Omental fat pad (tissue), 4 donors: ENCODE results near the gene NDUFS7. TPM values are rescaled to one million over a fixed set of nuclear protein-coding genes. Genes with fewer than 3 reads are reported as not detected.
A peak's percentile ranks its signal among the peaks of the same experiment; 100 is the strongest.

Experiments used
- ATAC-seq: fragments of 150-250 bp; one replicate; pipeline ENCODE4 v1.9.1; 2016; ENCODE audit warnings: mild to moderate bottlenecking, moderate library complexity; ENCODE audit not compliant: low FRiP score
- DNase-seq: peaks from one replicate; pipeline ENCODE4 v3.0.0-alpha.2; 2019; ENCODE audit warnings: low spot score
- total RNA-seq, 4 donors: library from RNA; depleted of rRNA; stranded (reverse); fragments of >200 nt; gene quantifications; one replicate each; pipeline ENCODE4 v1.1.0, GENCODE V29; 2016
- TF ChIP-seq, protein P1 (sequence below), 3 donors: fragments of 450-650 bp; IDR thresholded peaks; one replicate each; pipeline ENCODE4 v1.5.1; 2016 to 2017; ENCODE audit warnings: antibody characterized with exemption in 3 of 3, mild to moderate bottlenecking in 3 of 3, moderate library complexity in 2 of 3

NDUFS7 gene
- total RNA-seq, 4 donors from 2014 or later = 80.3 to 121 (median 114) TPM

DNA sequence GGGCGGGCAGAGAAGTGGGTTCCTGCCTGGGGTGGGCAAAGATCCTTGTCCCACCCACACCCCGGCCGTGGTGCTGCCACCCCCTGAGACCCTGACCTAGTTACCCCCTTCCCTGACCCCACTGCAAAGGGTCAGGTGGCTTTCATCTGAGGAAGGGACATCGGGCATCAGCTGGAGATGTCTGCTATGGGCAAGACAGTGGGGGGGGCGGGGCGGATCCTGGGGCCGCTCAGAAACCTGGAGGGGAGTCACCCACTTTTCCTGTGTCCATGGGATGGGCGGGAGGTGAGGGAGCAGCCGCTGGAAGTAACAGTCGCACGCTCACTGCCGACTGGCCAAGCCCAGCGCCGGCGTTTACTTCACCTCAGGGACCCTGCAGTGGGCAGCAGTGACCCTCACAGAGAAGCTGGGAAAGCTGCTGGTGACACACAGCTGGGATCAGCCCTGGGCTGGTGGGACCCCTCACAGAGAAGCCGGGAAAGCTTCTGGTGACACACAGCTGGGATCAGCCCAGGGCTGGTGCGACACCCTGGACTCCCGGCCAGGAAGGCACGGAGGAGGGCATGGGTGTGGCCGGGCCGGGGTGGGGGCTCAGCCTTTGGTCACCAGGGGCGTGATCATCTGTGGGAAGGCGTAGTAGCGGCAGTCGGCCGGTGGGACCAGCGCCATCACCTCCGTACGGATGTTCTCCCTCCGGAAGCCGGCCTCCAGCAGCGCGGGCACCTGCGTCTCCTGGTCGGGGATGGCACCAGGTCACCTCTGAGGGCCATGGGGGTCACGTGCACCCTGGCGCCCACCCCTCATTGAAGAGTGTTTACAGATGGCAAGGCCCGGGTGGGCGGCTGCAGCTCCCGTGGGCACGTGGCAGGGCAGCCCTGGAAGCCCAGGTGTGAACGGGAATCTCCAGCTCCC, 13.3 kb downstream of the NDUFS7 start:
- ATAC-seq (no peak), DNase-seq (no peak)
- TF ChIP-seq, protein P1, sequence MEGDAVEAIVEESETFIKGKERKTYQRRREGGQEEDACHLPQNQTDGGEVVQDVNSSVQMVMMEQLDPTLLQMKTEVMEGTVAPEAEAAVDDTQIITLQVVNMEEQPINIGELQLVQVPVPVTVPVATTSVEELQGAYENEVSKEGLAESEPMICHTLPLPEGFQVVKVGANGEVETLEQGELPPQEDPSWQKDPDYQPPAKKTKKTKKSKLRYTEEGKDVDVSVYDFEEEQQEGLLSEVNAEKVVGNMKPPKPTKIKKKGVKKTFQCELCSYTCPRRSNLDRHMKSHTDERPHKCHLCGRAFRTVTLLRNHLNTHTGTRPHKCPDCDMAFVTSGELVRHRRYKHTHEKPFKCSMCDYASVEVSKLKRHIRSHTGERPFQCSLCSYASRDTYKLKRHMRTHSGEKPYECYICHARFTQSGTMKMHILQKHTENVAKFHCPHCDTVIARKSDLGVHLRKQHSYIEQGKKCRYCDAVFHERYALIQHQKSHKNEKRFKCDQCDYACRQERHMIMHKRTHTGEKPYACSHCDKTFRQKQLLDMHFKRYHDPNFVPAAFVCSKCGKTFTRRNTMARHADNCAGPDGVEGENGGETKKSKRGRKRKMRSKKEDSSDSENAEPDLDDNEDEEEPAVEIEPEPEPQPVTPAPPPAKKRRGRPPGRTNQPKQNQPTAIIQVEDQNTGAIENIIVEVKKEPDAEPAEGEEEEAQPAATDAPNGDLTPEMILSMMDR (IDR thresholded peaks at IDR 0.05) = no peak

DNA sequence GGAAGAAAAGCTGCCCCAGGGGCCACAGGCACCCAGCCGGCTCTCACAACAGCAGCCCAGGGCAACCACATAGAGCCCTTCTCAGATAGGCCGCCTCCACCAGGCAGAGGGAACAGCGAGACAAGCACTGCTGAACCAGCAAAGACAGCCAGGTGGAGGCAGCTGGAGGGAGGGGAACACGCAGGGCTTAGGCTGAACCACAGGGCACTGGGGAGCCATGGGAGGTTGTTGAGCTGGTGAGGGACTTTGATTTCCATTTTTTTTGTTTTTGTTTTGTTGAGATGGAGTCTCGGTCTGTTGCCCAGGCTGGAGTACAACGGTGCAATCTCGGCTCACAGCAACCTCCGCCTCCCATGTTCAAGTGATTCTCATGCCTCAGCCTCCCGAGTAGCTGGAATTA, 14.1 kb downstream of the NDUFS7 start:
- TF ChIP-seq, protein P1 (IDR thresholded peaks at IDR 0.05) = no peak
- DNase-seq (no peak), ATAC-seq (no peak)

DNA sequence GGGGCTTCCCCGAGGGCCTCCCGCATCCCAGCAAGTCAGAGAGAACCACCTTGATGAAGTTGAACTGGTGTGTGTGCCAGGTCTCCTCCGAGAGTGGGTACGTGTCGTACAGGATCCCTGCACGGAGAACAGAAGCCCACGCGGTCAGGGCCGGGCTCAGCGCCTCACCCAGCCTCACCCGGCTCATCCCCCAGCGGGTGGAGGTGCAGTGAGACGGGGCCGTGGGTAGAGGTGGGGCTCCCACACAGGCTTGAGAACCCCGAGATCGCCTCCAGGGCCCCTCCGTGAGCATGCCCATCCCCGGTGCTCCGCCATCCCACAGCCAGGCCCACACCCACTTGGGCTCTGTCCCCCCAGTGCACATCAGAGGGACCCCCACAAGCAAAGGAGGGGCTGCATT, 15.4 kb downstream of the NDUFS7 start:
- TF ChIP-seq, protein P1 (IDR thresholded peaks at IDR 0.05) = no peak
- ATAC-seq (no peak), DNase-seq (no peak)

DNA sequence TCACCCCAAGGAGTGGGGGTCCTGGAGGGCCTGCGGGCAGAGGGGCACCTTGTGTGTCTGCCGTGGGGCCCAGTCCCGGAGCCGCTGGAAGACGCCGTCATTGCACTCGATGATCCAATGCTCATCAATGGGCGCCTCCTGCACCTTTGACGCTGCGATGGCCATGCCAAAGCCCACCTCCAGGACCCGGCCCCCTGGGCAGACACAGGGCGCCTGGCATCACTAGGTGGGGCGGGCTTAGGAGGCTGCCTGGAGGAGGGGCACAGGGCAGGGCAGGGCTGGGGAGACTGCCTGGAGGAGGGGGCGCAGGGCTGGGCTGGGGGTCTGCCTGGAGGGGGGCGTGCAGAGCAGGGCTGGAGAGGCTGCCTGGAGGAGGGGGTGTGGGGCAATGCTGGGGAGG, 16.0 kb downstream of the NDUFS7 start:
- TF ChIP-seq, protein P1 (IDR thresholded peaks at IDR 0.05) = no peak
- DNase-seq (no peak), ATAC-seq (no peak)

DNA sequence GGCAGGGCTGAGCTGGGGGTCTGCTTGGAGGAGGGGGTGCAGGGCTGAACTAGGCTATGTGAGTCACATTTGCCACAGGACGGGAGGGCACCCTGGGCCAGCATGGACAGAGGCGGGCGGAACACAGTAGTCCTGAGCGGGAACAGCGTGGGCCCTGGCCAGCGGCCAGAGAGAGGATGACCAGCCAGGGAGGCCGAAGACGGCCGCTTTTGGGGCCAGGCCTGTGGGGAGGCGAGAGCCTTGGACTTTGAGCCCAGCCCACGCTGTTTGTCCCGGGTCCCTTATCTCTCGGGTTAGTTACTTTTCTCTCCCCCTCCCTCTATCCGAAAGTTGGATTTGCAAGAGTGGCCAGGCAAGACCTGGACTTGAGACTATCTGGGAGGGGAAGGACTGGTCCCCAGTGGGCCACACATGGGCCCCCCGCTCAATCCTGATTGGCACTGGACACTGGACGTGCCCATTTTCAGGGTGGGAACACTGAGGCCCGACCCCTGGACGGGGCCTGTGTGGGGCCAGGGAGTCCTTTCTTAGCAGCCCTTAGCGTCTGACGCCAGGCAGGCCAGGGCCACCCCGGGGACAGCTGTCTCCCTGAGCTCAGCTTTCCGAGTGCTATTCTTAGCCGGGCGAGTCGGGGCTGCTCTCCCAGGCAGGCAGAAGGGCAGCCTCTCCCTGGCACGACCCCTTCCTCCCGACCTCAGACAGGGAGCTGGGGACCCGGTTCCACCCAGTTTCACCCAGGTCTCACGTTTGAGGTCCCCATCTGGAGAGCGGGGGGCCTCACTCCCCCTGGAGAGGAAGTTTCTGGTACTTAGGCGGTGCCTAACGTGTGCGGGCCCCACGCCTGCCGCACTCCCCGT, 16.8 kb downstream of the NDUFS7 start:
- peak; percentile 13 for ATAC-seq

DNA sequence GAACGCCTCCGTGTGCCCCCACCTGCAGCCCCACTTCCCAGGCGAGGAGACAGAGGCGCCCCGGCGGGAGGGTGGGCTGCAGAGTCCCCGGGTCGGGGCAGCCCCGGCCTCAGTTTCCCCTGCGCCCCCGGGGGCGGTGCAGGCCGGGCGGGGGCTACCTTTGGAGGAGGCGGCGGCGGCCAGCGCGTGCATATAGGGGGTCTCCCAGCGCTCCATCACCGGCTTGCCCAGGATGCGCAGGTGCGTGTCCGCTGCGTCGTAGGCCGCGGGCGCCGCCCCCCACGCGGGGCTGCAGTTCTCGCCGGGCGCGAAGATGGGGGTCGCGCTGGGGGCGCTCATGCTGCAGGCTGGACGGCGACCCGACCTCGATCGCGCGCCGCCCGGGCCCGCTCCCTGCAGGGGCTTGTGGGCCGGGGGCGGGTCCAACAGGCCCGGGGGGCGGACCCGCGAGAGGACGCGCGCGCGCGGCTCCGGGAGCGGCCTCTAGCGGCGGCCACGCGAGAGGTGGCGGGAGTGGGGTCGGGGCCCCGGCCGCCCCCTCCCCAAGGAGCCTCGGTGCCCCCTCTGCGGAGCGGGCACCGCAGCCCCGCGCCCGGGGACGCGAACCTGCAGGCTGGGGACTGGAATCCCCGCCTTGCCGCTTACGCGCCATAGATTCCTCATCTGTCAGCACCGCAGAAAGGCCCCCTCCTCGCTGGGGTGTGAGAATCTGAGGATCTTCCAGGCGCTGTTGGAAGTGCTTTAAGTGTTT, 17.6 kb downstream of the NDUFS7 start, which contains the start of gene GAMT:
Gene GAMT, minus strand, starts transcription at position 405 of the 751 bp plus-strand sequence. Its CDS starts 66 bp downstream, at position 339.
- DNase-seq = no peak
- ATAC-seq = peak; percentile 21
- TF ChIP-seq, protein P1 (IDR thresholded peaks at IDR 0.05) = no peak

More for the DNA sequence above, 16.8 kb downstream of the NDUFS7 start:
- TF ChIP-seq, protein P1 (IDR thresholded peaks at IDR 0.05) = no peak
- DNase-seq = no peak
